ENCODE data around the gene TMEM128. TPM values are rescaled to one million over a fixed set of nuclear protein-coding genes. Genes with fewer than 3 reads are reported as not detected.

The TMEM128 gene, protein sequence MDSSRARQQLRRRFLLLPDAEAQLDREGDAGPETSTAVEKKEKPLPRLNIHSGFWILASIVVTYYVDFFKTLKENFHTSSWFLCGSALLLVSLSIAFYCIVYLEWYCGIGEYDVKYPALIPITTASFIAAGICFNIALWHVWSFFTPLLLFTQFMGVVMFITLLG
- total RNA-seq = 27.1 TPM

- peak within 1 kb of the TSS; percentile 96 to 97 (median 97) for H3K9ac ChIP-seq (ENCODE audit: low read depth in 1 of 3, low read length in 3 of 3)
- H3K36me3 ChIP-seq (ENCODE audit: control insufficient read depth in 3 of 3, insufficient read depth in 3 of 3, low read length in 3 of 3) = peaks cover 11 to 27% (median 21%) of the 10 kb centered on the region in 3 donors
- H3K27ac ChIP-seq (ENCODE audit: low read depth, low read length) = peak within 1 kb of the TSS; percentile 90
- H3K27me3 ChIP-seq (ENCODE audit: control insufficient read depth in 3 of 3, insufficient read depth in 3 of 3, low read length in 3 of 3) = peaks cover 0 to 5% (median 0%) of the 10 kb centered on the region in 3 donors
- H3K4me3 ChIP-seq (ENCODE audit: low read length in 3 of 3) = peak within 1 kb of the TSS; percentile 83 to 92 (median 86)
- H3K9me3 ChIP-seq (ENCODE audit: control insufficient read depth in 3 of 3, low read length in 3 of 3) = no peaks in the 10 kb centered on the region
- peaks cover 12 to 22% (median 14%) of the 10 kb centered on the region in 3 donors for H3K4me1 ChIP-seq (ENCODE audit: control insufficient read depth in 3 of 3, insufficient read depth in 3 of 3, low read length in 3 of 3)
These were observed at the start of gene TMEM128 for GRCh38 chr4:4248029-4248884. TSS of gene TMEM128 (minus strand) at chr4:4248223. CDS start at chr4:4248202, 21 bp downstream.

- Histone ChIP-seq H3K4me3 (ENCODE audit: low read length in 3 of 3) (no peak overlapping the region), H3K9me3 (ENCODE audit: control insufficient read depth in 3 of 3, low read length in 3 of 3) (no peaks in the 10 kb centered on the region), H3K27me3 (ENCODE audit: control insufficient read depth in 3 of 3, insufficient read depth in 3 of 3, low read length in 3 of 3) (no peaks in the 10 kb centered on the region), H3K9ac (ENCODE audit: low read depth in 1 of 3, low read length in 3 of 3) (no peak overlapping the region), H3K27ac (ENCODE audit: low read depth, low read length) (no peak overlapping the region), H3K36me3 (ENCODE audit: control insufficient read depth in 3 of 3, insufficient read depth in 3 of 3, low read length in 3 of 3) (peaks cover 5 to 10% (median 6%) of the 10 kb centered on the region in 3 donors), H3K4me1 (ENCODE audit: control insufficient read depth in 3 of 3, insufficient read depth in 3 of 3, low read length in 3 of 3) (peaks cover 14 to 38% (median 38%) of the 10 kb centered on the region in 3 donors)
These were observed 48.3 kb upstream of the TMEM128 start for GRCh38 chr4:4296283-4296846.

DNA sequence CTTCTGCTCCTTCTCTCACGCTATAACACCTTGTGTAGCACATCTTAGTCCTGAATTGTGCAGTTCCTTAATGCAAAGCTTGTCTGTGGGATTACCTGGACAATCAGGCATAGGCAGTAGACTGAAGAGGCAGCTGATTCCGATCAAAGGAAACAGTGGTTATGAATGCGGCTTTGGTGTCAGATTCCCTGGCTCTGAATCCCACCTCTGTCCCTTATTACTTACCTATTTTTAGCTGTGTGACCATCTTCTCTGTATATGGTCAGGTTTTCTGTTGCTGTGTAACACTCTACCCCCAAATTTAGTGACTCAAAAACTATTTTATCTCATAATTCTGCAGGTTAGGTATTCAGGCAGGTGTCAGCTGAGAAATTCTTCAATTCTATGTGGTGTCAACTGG lies 45.3 kb upstream of the TMEM128 start:
- Histone ChIP-seq H3K9ac (ENCODE audit: low read depth in 1 of 3, low read length in 3 of 3) (peak overlapping the region; percentile 6 to 48 (median 27)), H3K4me1 (ENCODE audit: control insufficient read depth in 3 of 3, insufficient read depth in 3 of 3, low read length in 3 of 3) (peaks cover 34 to 67% (median 56%) of the 10 kb centered on the region in 3 donors), H3K27ac (ENCODE audit: low read depth, low read length) (peak overlapping the region; percentile 67), H3K9me3 (ENCODE audit: control insufficient read depth in 3 of 3, low read length in 3 of 3) (no peaks in the 10 kb centered on the region), H3K36me3 (ENCODE audit: control insufficient read depth in 3 of 3, insufficient read depth in 3 of 3, low read length in 3 of 3) (peaks cover 0 to 4% (median 4%) of the 10 kb centered on the region in 3 donors), H3K4me3 (ENCODE audit: low read length in 3 of 3) (peak overlapping the region in 1 of 3 donors; percentile 2), H3K27me3 (ENCODE audit: control insufficient read depth in 3 of 3, insufficient read depth in 3 of 3, low read length in 3 of 3) (no peaks in the 10 kb centered on the region)

DNA sequence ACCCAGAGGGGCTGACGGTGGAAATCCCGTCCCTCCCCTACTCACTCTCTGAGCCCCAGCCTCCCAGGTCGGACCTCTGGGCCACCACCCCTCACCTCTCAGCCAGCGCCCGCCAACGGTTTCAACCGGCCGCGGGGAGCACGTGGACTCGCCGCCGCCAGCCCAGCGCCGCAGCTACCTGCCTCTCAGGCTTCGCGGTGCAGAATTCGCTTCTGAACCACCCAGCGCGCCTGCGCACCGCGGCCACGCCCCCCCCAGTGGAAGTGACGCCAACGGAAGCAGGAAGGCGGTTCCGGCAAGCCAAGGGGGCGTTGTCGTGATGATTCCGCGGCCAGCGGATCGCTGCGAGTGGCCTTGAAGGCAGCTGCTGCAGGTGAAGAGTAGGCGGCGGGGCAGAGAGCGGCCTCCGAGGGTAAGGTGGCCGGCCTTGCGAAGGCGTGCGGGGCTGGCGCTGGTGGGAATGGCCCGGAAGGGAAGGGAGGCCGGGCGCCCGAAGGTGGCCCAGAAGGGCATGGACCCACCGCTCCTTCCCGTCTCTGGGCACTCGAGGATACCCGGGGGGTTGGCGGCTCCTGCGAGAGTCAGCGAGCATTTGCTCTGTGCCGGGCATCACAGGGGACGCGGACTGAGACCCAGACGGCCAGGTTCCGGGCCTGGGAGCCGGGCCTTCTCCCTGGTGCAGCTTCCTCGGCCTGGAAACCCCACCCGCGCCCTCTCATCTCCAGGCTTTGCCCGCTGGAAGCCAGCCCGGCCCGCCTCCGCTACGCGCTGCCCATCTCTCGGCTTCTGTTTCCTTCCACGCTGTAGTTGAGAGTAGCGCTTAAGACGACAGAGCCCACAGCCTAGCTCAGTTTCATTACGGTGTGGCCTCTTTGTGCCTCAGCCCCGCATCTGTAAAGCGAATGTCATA lies 42.2 kb upstream of the TMEM128 start, which contains the start of the genes LYAR and ZBTB49:
LYAR (minus strand) TSS at position 214 of the 910 bp plus-strand sequence. CDS start 6,412 bp downstream, outside the sequence.
ZBTB49 (plus strand) TSS at position 311 of the 910 bp plus-strand sequence. CDS start 9,695 bp downstream, outside the sequence.
- Histone ChIP-seq H3K9ac (ENCODE audit: low read depth in 1 of 3, low read length in 3 of 3) (peak within 1 kb of the TSS; percentile 85 to 91 (median 90)), H3K27me3 (ENCODE audit: control insufficient read depth in 3 of 3, insufficient read depth in 3 of 3, low read length in 3 of 3) (no peaks in the 10 kb centered on the region), H3K9me3 (ENCODE audit: control insufficient read depth in 3 of 3, low read length in 3 of 3) (no peaks in the 10 kb centered on the region), H3K4me3 (ENCODE audit: low read length in 3 of 3) (peak within 1 kb of the TSS; percentile 91 to 95 (median 93)), H3K4me1 (ENCODE audit: control insufficient read depth in 3 of 3, insufficient read depth in 3 of 3, low read length in 3 of 3) (peaks cover 34 to 57% (median 57%) of the 10 kb centered on the region in 3 donors), H3K36me3 (ENCODE audit: control insufficient read depth in 3 of 3, insufficient read depth in 3 of 3, low read length in 3 of 3) (peaks cover 4 to 11% (median 7%) of the 10 kb centered on the region in 3 donors), H3K27ac (ENCODE audit: low read depth, low read length) (peak within 1 kb of the TSS; percentile 81)

DNA sequence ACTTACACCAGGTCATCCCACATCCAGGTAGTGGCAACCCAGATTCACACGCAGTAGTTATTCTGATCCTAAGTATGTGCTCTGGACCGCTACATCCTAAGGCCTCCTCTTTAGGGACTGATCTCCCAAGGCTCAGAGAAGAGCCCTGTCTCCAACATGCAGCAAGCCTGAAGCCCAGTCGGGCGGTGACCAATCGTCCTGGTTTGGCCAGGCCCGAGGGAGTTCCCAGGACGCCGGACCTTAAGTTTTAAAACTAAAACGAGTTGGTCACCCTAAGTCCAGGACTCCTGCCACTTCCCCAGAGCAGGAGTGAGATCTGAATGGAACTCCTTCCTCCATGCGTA lies 41.5 kb upstream of the TMEM128 start:
- H3K27ac ChIP-seq (ENCODE audit: low read depth, low read length) = peak overlapping the region; percentile 81
- H3K9ac ChIP-seq (ENCODE audit: low read depth in 1 of 3, low read length in 3 of 3) = peak overlapping the region; percentile 85 to 91 (median 90)
- peak overlapping the region; percentile 91 to 95 (median 93) for H3K4me3 ChIP-seq (ENCODE audit: low read length in 3 of 3)
- no peaks in the 10 kb centered on the region for H3K27me3 ChIP-seq (ENCODE audit: control insufficient read depth in 3 of 3, insufficient read depth in 3 of 3, low read length in 3 of 3)
- H3K4me1 ChIP-seq (ENCODE audit: control insufficient read depth in 3 of 3, insufficient read depth in 3 of 3, low read length in 3 of 3) = peaks cover 37 to 63% (median 61%) of the 10 kb centered on the region in 3 donors
- no peaks in the 10 kb centered on the region for H3K9me3 ChIP-seq (ENCODE audit: control insufficient read depth in 3 of 3, low read length in 3 of 3)
- peaks cover 4 to 16% (median 13%) of the 10 kb centered on the region in 3 donors for H3K36me3 ChIP-seq (ENCODE audit: control insufficient read depth in 3 of 3, insufficient read depth in 3 of 3, low read length in 3 of 3)

DNA sequence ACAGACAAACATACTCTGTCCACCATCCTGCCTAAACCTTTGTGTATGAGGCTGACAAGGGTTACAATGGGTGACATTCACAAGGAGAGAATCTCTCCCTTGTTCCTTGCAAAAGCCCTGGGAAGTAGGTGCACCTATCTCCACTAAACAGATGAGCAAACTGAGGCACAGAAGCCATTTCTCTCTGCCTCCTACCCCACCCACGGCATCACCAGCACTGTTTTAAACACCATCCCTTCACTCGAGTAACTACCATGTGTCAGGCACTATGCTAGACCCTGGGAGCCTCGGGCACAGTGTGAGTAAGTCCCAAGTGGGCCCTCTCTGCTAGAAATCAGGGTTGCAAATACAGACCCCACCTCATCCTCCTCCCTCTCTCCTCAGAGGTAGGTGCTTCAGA lies 41.0 kb upstream of the TMEM128 start:
- Histone ChIP-seq H3K4me3 (ENCODE audit: low read length in 3 of 3) (peak overlapping the region; percentile 91 to 95 (median 93)), H3K9me3 (ENCODE audit: control insufficient read depth in 3 of 3, low read length in 3 of 3) (no peaks in the 10 kb centered on the region), H3K9ac (ENCODE audit: low read depth in 1 of 3, low read length in 3 of 3) (peak overlapping the region; percentile 85 to 91 (median 90)), H3K27ac (ENCODE audit: low read depth, low read length) (no peak overlapping the region), H3K4me1 (ENCODE audit: control insufficient read depth in 3 of 3, insufficient read depth in 3 of 3, low read length in 3 of 3) (peaks cover 37 to 63% (median 63%) of the 10 kb centered on the region in 3 donors), H3K36me3 (ENCODE audit: control insufficient read depth in 3 of 3, insufficient read depth in 3 of 3, low read length in 3 of 3) (peaks cover 4 to 16% (median 13%) of the 10 kb centered on the region in 3 donors), H3K27me3 (ENCODE audit: control insufficient read depth in 3 of 3, insufficient read depth in 3 of 3, low read length in 3 of 3) (no peaks in the 10 kb centered on the region)

- Histone ChIP-seq H3K4me1 (ENCODE audit: control insufficient read depth in 3 of 3, insufficient read depth in 3 of 3, low read length in 3 of 3) (peaks cover 28 to 56% (median 55%) of the 10 kb centered on the region in 3 donors), H3K9me3 (ENCODE audit: control insufficient read depth in 3 of 3, low read length in 3 of 3) (no peaks in the 10 kb centered on the region), H3K27me3 (ENCODE audit: control insufficient read depth in 3 of 3, insufficient read depth in 3 of 3, low read length in 3 of 3) (no peaks in the 10 kb centered on the region), H3K9ac (ENCODE audit: low read depth in 1 of 3, low read length in 3 of 3) (no peak overlapping the region), H3K36me3 (ENCODE audit: control insufficient read depth in 3 of 3, insufficient read depth in 3 of 3, low read length in 3 of 3) (peaks cover 4 to 20% (median 13%) of the 10 kb centered on the region in 3 donors), H3K4me3 (ENCODE audit: low read length in 3 of 3) (no peak overlapping the region), H3K27ac (ENCODE audit: low read depth, low read length) (no peak overlapping the region)
These were observed 40.1 kb upstream of the TMEM128 start for GRCh38 chr4:4288098-4288497.

DNA sequence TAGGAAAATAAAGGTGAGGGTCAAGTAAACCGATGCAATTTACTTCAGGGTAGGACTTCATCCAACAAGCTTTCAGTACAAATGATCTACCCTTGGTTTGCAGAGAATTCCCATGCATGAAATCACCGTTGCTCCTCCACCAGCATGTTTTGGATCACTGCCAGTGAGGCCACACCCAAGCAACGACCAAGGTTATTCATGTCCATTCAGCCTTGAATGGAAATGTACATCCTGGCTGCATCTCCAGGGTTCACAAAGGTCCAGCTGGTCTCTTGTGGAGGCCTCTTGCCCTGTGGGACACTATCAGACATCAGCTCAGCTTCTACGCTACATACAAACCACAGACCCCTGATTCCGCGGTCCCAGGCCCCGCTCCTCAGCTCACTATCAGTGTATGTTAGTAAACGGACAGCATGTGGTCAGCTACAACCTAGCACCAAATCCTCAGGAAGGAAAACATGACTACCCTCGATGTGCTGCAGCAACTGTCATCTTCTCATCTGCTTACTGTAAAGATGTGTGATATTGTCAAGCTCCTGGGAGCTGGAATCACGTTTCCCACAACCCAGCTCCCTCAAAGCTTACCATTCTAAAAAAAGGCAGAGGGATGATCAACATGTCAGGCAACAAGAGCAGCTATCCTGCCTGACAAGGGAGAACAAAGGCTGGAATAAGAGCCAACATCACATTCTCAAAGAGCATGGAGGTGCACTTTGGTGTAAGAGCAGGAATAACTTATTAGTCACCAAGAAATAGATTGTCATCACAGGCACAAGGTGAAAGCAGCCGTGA lies 37.0 kb upstream of the TMEM128 start:
- Histone ChIP-seq H3K4me3 (ENCODE audit: low read length in 3 of 3) (no peak overlapping the region), H3K36me3 (ENCODE audit: control insufficient read depth in 3 of 3, insufficient read depth in 3 of 3, low read length in 3 of 3) (peaks cover 18 to 40% (median 33%) of the 10 kb centered on the region in 3 donors), H3K4me1 (ENCODE audit: control insufficient read depth in 3 of 3, insufficient read depth in 3 of 3, low read length in 3 of 3) (peaks cover 14 to 35% (median 25%) of the 10 kb centered on the region in 3 donors), H3K9me3 (ENCODE audit: control insufficient read depth in 3 of 3, low read length in 3 of 3) (no peaks in the 10 kb centered on the region), H3K27me3 (ENCODE audit: control insufficient read depth in 3 of 3, insufficient read depth in 3 of 3, low read length in 3 of 3) (no peaks in the 10 kb centered on the region), H3K27ac (ENCODE audit: low read depth, low read length) (peak overlapping the region; percentile 48), H3K9ac (ENCODE audit: low read depth in 1 of 3, low read length in 3 of 3) (peak overlapping the region in 1 of 3 donors; percentile 18)
